NCI-H226 (cell line): Measurements from ENCODE around the gene TMEM63C.

Experiments used
- DNase-seq: peaks from one replicate; pipeline ENCODE4 v3.0.0-alpha.2; 2015

The TMEM63C gene

GRCh38 chr14:77199590-77199989 lies 18.0 kb downstream of the TMEM63C start:
- no peak for DNase-seq

- no peak for DNase-seq
Observed at GRCh38 chr14:77200406-77200985, 18.9 kb downstream of the TMEM63C start.

GRCh38 chr14:77201696-77202095 lies 20.1 kb downstream of the TMEM63C start:
- DNase-seq = no peak

GRCh38 chr14:77203611-77204458 lies 22.2 kb downstream of the TMEM63C start:
- no peak for DNase-seq

GRCh38 chr14:77204459-77204771 lies 22.8 kb downstream of the TMEM63C start:
- DNase-seq = no peak

GRCh38 chr14:77204907-77205306 lies 23.3 kb downstream of the TMEM63C start:
- DNase-seq = no peak

GRCh38 chr14:77205566-77205965 lies 24.0 kb downstream of the TMEM63C start:
- DNase-seq = no peak

- no peak for DNase-seq
Observed at GRCh38 chr14:77206261-77206824, 24.7 kb downstream of the TMEM63C start.

GRCh38 chr14:77206877-77207389 lies 25.3 kb downstream of the TMEM63C start:
- no peak for DNase-seq

- DNase-seq = peak; percentile 32
Observed at GRCh38 chr14:77208291-77208978, 26.8 kb downstream of the TMEM63C start.

GRCh38 chr14:77208979-77209318 lies 27.4 kb downstream of the TMEM63C start:
- DNase-seq = no peak

- DNase-seq = no peak
Observed at GRCh38 chr14:77212097-77212870, 30.7 kb downstream of the TMEM63C start.

- DNase-seq = peak; percentile 15
Observed at GRCh38 chr14:77212943-77213678, 31.5 kb downstream of the TMEM63C start.

- no peak for DNase-seq
Observed at GRCh38 chr14:77213679-77214016, 32.0 kb downstream of the TMEM63C start.

- DNase-seq = no peak
Observed at GRCh38 chr14:77214216-77214615, 32.6 kb downstream of the TMEM63C start.

GRCh38 chr14:77217551-77217950 lies 36.0 kb downstream of the TMEM63C start:
- no peak for DNase-seq

- no peak for DNase-seq
Observed at GRCh38 chr14:77219591-77219990, 38.0 kb downstream of the TMEM63C start.

- no peak for DNase-seq
Observed at GRCh38 chr14:77220246-77221017, 38.8 kb downstream of the TMEM63C start.

- no peak for DNase-seq
Observed at GRCh38 chr14:77221241-77221871, 39.8 kb downstream of the TMEM63C start.

GRCh38 chr14:77222546-77223225 lies 41.1 kb downstream of the TMEM63C start:
- DNase-seq = no peak
